Activated T-cell treated with anti-CD3 and anti-CD28 coated beads for 48 hours (primary cell): ENCODE measurements around the gene COL21A1.

Experiments
- DNase-seq: peaks from one replicate; pipeline ENCODE4 v3.0.0-alpha.2; 2020; ENCODE audit warnings: low read depth

COL21A1 gene

GRCh38 chr6:56187686-56188085 is 59.7 kb downstream of the COL21A1 start:
- DNase-seq: no peak

- DNase-seq: no peak
Measured at GRCh38 chr6:56176741-56177140, 70.6 kb downstream of the COL21A1 start.

- no peak for DNase-seq
Measured at GRCh38 chr6:56173228-56173627, 74.2 kb downstream of the COL21A1 start.

GRCh38 chr6:56172144-56172543 is 75.2 kb downstream of the COL21A1 start:
- DNase-seq: no peak

GRCh38 chr6:56169366-56169765 is 78.0 kb downstream of the COL21A1 start:
- DNase-seq: no peak

GRCh38 chr6:56168596-56168995 is 78.8 kb downstream of the COL21A1 start:
- no peak for DNase-seq

- no peak for DNase-seq
Measured at GRCh38 chr6:56162081-56162480, 85.3 kb downstream of the COL21A1 start.

- no peak for DNase-seq
Measured at GRCh38 chr6:56160489-56160888, 86.9 kb downstream of the COL21A1 start.

GRCh38 chr6:56158571-56158970 is 88.8 kb downstream of the COL21A1 start:
- no peak for DNase-seq

- DNase-seq: no peak
Measured at GRCh38 chr6:56156643-56157042, 90.7 kb downstream of the COL21A1 start.

- DNase-seq: no peak
Measured at GRCh38 chr6:56155634-56156141, 91.7 kb downstream of the COL21A1 start.

- DNase-seq: no peak
Measured at GRCh38 chr6:56154076-56154475, 93.3 kb downstream of the COL21A1 start.

GRCh38 chr6:56152611-56153010 is 94.8 kb downstream of the COL21A1 start:
- no peak for DNase-seq

- no peak for DNase-seq
Measured at GRCh38 chr6:56151609-56152224, 95.7 kb downstream of the COL21A1 start.

- DNase-seq: no peak
Measured at GRCh38 chr6:56148488-56149186, 98.7 kb downstream of the COL21A1 start.

- DNase-seq: no peak
Measured at GRCh38 chr6:56147766-56148165, 99.6 kb downstream of the COL21A1 start.

GRCh38 chr6:56146086-56146485 is 101.3 kb downstream of the COL21A1 start:
- DNase-seq: no peak

GRCh38 chr6:56145616-56146015 is 101.8 kb downstream of the COL21A1 start:
- DNase-seq: no peak

- no peak for DNase-seq
Measured at GRCh38 chr6:56144538-56145324, 102.6 kb downstream of the COL21A1 start.

GRCh38 chr6:56143796-56144195 is 103.6 kb downstream of the COL21A1 start:
- no peak for DNase-seq

- DNase-seq: no peak
Measured at GRCh38 chr6:56140090-56140489, 107.3 kb downstream of the COL21A1 start.

- DNase-seq: no peak
Measured at GRCh38 chr6:56115715-56116114, 131.7 kb downstream of the COL21A1 start.

- no peak for DNase-seq
Measured at GRCh38 chr6:56109149-56109548, 138.2 kb downstream of the COL21A1 start.
